ENCODE results near the gene UNC5A. TPM values are rescaled to one million over a fixed set of nuclear protein-coding genes. Genes with fewer than 3 reads are reported as not detected.

The UNC5A gene
- total RNA-seq, 1 donor from 2014 or later = 0.21 TPM

GRCh38 chr5:176796411-176796810 lies 13.9 kb upstream of the UNC5A start:
- TF ChIP-seq, protein P1, sequence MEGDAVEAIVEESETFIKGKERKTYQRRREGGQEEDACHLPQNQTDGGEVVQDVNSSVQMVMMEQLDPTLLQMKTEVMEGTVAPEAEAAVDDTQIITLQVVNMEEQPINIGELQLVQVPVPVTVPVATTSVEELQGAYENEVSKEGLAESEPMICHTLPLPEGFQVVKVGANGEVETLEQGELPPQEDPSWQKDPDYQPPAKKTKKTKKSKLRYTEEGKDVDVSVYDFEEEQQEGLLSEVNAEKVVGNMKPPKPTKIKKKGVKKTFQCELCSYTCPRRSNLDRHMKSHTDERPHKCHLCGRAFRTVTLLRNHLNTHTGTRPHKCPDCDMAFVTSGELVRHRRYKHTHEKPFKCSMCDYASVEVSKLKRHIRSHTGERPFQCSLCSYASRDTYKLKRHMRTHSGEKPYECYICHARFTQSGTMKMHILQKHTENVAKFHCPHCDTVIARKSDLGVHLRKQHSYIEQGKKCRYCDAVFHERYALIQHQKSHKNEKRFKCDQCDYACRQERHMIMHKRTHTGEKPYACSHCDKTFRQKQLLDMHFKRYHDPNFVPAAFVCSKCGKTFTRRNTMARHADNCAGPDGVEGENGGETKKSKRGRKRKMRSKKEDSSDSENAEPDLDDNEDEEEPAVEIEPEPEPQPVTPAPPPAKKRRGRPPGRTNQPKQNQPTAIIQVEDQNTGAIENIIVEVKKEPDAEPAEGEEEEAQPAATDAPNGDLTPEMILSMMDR (IDR thresholded peaks at IDR 0.05) = no peak
- Histone ChIP-seq H3K27ac (no peak overlapping the region), H3K36me3 (no peaks in the 10 kb centered on the region), H3K4me3 (no peak overlapping the region), H3K9me3 (no peaks in the 10 kb centered on the region), H3K4me1 (no peaks in the 10 kb centered on the region), H3K27me3 (ENCODE audit: low read depth) (peaks cover 58% of the 10 kb centered on the region)
- intact Hi-C loops (cut with DNase I) = no loop called here
- DNase-seq (no peak), ATAC-seq (no peak)

DNA sequence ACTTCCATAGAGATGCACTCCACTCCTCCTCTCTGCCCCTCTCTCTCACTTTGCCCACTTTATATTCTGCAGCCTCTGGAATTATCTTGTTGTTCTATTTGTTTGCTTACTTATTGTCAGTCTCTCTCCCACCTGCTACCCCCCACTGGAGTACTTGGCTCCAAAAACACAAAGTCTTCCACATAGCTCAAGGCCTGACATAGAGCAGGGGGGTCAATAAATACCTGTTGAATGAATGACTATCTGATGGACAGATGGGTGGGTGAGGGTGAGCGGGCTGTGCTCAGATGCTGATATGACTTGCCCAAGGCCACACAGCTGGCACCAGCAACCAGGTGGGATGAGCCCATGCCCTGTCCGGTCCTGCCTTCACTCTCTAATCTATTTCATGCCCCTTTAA lies 13.4 kb upstream of the UNC5A start:
- Histone ChIP-seq H3K4me1 (no peaks in the 10 kb centered on the region), H3K27ac (no peak overlapping the region), H3K36me3 (no peaks in the 10 kb centered on the region), H3K9me3 (no peaks in the 10 kb centered on the region), H3K27me3 (ENCODE audit: low read depth) (peaks cover 53% of the 10 kb centered on the region), H3K4me3 (no peak overlapping the region)
- ATAC-seq = no peak
- TF ChIP-seq, protein P1 (IDR thresholded peaks at IDR 0.05) = no peak
- DNase-seq = no peak
- intact Hi-C loops (cut with DNase I) = no loop called here

DNA sequence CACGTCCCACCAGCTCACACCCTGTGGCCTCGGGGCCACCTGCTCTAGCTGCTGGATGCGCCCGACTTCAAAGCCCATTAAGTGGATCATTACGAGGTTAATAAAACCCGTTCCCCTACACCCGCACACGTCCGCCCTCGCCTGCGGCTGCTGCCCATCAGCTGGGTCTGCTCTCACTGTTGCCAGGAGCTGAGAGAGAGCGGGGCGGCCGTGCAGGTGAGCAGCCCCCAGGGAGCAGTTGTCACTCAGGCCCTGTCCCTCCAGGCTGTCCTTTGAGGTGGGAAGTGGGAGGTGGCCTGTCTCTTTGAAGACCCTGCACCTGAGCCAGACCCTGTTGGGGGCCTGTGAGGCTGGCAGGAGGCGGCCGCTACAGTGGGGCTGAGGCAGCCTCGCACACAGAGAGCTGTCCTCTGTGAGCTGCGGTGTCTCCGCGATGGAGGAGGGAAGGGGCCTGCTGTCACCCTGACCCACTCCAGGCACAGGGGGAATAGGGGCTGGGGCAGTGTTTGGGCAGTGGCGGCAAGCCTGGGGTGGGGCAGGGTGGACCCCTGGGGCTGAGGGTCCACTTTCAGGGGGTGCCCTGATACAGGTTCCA lies 12.8 kb upstream of the UNC5A start:
- Histone ChIP-seq H3K27ac (no peak overlapping the region), H3K27me3 (ENCODE audit: low read depth) (peaks cover 49% of the 10 kb centered on the region), H3K9me3 (no peaks in the 10 kb centered on the region), H3K36me3 (no peaks in the 10 kb centered on the region), H3K4me3 (no peak overlapping the region), H3K4me1 (no peaks in the 10 kb centered on the region)
- intact Hi-C loops (cut with DNase I) = no loop called here
- TF ChIP-seq, protein P1 (IDR thresholded peaks at IDR 0.05) = no peak
- ATAC-seq (no peak), DNase-seq (no peak)

- Histone ChIP-seq H3K4me1 (no peaks in the 10 kb centered on the region), H3K27me3 (ENCODE audit: low read depth) (peaks cover 47% of the 10 kb centered on the region), H3K9me3 (no peaks in the 10 kb centered on the region), H3K27ac (no peak overlapping the region), H3K36me3 (no peaks in the 10 kb centered on the region), H3K4me3 (no peak overlapping the region)
- DNase-seq (no peak), ATAC-seq (no peak)
- intact Hi-C loops (cut with DNase I) = no loop called here
- TF ChIP-seq, protein P1 (IDR thresholded peaks at IDR 0.05) = no peak
Observed at GRCh38 chr5:176798086-176798876, 12.1 kb upstream of the UNC5A start.

DNA sequence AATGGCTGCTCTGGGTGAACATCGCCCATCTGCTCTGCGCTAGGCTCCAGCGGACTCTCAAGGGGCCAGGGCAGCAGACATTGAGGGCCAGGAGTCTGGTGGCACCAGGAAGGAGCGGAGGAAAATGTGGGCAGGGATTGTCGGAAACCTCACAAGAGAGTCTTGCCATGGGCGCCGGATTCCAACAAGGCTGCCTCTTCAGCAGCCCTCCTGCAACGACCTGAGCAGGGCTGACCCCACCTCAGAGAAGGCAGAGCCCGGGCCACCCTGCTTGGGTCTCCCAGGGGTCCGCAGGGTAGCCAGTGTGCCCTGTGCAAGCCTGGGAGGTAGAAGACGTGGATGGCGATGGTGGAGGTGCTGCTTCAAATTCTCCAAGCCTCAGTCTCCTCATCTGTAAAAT lies 11.4 kb upstream of the UNC5A start:
- no peaks in the 10 kb centered on the region for H3K9me3 ChIP-seq
- H3K27me3 ChIP-seq (ENCODE audit: low read depth) = peaks cover 40% of the 10 kb centered on the region
- TF ChIP-seq, protein P1 (IDR thresholded peaks at IDR 0.05) = no peak
- H3K4me1 ChIP-seq = no peaks in the 10 kb centered on the region
- no peak for DNase-seq
- no peak overlapping the region for H3K4me3 ChIP-seq
- ATAC-seq = no peak
- H3K36me3 ChIP-seq = no peaks in the 10 kb centered on the region
- H3K27ac ChIP-seq = no peak overlapping the region
- intact Hi-C loops (cut with DNase I) = no loop called here

Measured in lower lobe of right lung (tissue), 2 donors.